AG04449 (cell line): Measurements from ENCODE around the gene TFCP2.

Experiments used
- CTCF ChIA-PET: fragments of 350-600 bp; formaldehyde crosslinking; extraction: SDS; loops from one replicate; lab custom pipeline; 2021; ENCODE audit warnings: antibody characterized with exemption; lab: Yijun Ruan, JAX
- POLR2A ChIA-PET: fragments of 400-600, 350-600 bp; formaldehyde crosslinking; extraction: SDS; loops from one replicate; lab custom pipeline; 2020; ENCODE audit warnings: antibody characterized with exemption, inconsistent platforms; lab: Yijun Ruan, JAX
- DNase-seq: peaks from one replicate; pipeline ENCODE4 v3.0.0-alpha.2; 2010; ENCODE audit warnings: low read depth, low spot score
- H3K4me3 ChIP-seq: 2 replicates; pipeline ENCODE4 v1.5.1; 2011; ENCODE audit warnings: low read depth, mild to moderate bottlenecking, control low read depth, low read length
- TF ChIP-seq, protein P1 (sequence below): IDR thresholded peaks from one replicate; pipeline ENCODE4 v1.5.1; 2011; ENCODE audit warnings: mild to moderate bottlenecking, moderate library complexity, low read length, control low read depth, inconsistent platforms; ENCODE audit not compliant: insufficient read depth; ENCODE audit errors: missing control alignments

Gene TFCP2

DNA sequence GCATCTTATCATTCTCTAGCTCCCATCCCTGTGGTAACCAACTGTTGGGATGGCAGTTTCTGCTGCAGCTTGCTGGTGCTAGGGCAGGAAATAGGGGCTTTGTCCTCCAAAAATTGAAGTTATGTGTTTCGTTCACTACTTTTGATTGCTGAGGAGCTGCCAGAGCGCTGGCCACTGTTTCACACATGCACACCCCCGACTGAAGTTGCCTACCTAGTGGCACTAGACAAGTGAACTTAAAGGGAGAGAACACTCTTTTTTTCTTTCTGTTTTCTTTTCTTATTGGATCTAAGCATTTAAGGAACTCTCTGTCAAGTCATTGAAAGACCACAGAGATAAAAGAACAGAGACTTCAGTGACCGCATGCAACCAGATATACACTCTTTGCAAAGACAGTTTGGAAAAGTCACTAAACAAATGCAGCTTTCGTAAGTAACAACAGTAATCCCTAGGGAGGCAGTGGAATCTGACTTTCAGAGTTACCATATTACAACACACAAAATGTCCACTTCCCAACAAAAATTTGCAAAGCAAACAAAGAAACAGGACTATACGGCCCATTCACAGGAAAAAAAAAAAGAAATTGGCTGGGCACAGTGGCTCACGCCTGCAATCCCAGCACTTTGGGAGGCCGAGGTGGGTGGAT lies 12.0 kb downstream of the TFCP2 start:
- TF ChIP-seq, protein P1, sequence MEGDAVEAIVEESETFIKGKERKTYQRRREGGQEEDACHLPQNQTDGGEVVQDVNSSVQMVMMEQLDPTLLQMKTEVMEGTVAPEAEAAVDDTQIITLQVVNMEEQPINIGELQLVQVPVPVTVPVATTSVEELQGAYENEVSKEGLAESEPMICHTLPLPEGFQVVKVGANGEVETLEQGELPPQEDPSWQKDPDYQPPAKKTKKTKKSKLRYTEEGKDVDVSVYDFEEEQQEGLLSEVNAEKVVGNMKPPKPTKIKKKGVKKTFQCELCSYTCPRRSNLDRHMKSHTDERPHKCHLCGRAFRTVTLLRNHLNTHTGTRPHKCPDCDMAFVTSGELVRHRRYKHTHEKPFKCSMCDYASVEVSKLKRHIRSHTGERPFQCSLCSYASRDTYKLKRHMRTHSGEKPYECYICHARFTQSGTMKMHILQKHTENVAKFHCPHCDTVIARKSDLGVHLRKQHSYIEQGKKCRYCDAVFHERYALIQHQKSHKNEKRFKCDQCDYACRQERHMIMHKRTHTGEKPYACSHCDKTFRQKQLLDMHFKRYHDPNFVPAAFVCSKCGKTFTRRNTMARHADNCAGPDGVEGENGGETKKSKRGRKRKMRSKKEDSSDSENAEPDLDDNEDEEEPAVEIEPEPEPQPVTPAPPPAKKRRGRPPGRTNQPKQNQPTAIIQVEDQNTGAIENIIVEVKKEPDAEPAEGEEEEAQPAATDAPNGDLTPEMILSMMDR, result no peak
- CTCF ChIA-PET, result no interaction called here
- POLR2A ChIA-PET, result interaction anchor here (0.7 kb wide), 1 partner anchor 107 kb away, joined by 3 read pairs; no protein-coding TSS in a partner anchor
- H3K4me3 ChIP-seq, result no peak overlapping the region
- DNase-seq, result no peak

DNA sequence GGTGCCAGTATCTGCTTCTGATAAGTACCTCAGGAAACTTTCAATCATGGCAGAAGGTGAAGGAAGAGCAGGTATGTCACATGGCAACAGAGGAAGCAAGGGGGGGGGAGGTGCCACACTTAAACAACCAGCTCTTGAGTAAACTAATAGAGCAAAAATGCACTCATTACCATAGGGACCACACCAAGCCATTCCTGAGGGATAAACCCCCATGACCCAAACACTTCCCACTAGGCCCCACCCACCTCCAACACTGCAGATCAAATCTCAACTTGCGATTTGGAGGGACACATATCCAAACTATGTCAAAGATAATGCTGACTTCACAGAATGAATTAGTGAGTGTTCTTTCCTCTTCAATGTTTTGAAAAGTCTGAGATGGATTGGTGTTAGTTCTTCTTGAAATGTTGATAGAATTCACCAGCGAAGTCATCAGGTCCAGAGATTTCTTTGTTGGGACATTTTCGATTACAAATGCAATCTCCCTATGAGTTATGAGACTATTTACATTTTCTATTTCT lies 16.6 kb downstream of the TFCP2 start:
- no peak overlapping the region for H3K4me3 ChIP-seq
- TF ChIP-seq, protein P1, result no peak
- POLR2A ChIA-PET, result no interaction called here
- no peak for DNase-seq
- CTCF ChIA-PET, result no interaction called here

DNA sequence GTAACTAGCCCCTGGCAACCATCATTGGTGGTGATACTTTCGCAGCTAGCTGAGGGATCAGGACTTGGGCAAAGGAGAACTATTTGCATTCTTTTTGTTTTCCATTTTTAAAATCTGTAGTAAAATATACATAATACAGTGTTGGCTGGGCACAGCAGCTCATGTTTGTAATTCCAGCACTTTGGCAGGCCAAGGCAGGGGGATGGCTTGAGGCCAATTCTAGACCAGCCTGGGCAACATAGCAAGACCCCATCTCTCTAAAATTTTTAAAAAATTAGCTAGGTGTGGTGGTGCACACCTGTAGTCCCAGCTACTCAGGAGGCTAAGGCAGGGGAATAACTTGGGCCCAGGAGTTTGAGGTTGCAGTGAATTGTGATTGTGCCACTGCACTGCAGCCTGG lies 20.0 kb downstream of the TFCP2 start:
- ChIA-PET CTCF (no interaction called here), POLR2A (no interaction called here)
- no peak for DNase-seq

DNA sequence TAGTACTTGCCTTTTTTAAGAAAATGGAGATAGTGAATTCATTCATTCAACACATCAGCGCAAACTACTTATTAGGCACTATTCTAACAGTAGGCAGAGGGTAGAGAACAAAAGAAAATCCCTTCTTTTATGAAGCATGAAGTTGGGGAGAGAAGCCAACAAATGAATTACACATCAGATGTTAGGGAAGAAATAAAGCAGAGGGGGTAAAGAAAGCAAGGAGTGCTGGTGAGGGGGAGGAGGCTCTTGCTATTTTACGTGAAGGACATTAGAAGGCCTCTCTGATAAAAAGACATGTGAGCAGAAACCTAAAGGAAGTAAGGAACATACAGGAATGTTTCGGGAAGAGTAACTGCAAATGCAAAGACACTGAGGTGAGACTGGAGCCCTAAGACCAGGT lies 22.2 kb downstream of the TFCP2 start:
- ChIA-PET POLR2A (no interaction called here), CTCF (no interaction called here)
- TF ChIP-seq, protein P1, result no peak
- DNase-seq, result no peak
- no peak overlapping the region for H3K4me3 ChIP-seq

More for the DNA sequence above, 20.0 kb downstream of the TFCP2 start:
- no peak overlapping the region for H3K4me3 ChIP-seq
- TF ChIP-seq, protein P1, result no peak

DNA sequence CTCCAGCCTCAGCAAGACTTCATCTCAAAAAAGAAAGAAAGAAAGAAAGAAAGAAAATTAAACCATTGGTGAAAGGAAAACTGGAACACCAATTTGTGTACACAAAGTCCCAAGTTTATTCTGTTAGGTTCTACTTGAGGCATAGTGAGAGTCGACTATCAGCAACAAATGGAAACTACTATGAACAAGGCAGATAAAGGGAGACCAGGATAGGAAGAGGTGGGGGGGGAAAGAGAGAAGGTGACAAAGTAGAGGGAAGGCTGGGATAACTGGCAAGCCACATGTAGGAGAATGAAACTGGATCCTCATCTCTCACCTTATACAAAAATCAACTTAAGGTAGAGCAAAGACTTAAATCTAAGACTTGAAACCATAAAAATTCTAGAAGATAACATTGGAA lies 25.6 kb downstream of the TFCP2 start:
- TF ChIP-seq, protein P1, result no peak
- ChIA-PET CTCF (no interaction called here), POLR2A (no interaction called here)
- no peak for DNase-seq
- H3K4me3 ChIP-seq, result no peak overlapping the region

DNA sequence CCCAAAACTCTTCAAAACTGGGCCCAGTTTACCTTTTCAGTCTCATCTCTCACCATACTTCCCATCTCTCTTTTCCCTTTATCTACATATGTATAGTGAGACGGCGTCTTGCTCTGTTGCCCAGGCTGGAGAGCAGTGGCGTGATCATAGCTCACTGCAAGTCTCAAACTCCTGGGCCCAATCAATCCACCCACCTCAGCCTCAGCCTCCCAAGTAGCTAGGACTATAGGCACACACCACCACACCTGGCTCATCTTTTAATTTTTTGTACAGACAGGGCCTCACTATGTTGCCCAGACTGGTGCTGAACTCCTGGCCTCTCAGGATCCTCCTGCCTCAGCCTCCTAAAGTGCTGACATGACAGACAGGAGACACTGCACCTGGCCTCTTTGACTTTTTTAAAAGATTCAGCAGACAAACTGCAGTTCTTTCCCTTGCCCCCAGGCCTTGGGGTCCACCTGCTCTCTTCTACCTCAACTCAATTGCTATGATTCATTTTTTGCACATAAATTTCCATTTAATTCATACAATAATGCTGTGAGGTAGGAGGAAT lies 33.6 kb downstream of the TFCP2 start:
- TF ChIP-seq, protein P1, result no peak
- POLR2A ChIA-PET, result no interaction called here
- H3K4me3 ChIP-seq, result no peak overlapping the region
- no peak for DNase-seq
- CTCF ChIA-PET, result interaction anchor here (1.0 kb wide), 1 partner anchor 10 kb away, joined by 3 read pairs; no protein-coding TSS in a partner anchor
